ENCODE results near the gene KLHL29. TPM values are rescaled to one million over a fixed set of nuclear protein-coding genes. Genes with fewer than 3 reads are reported as not detected.
"Not testable (repeated sequence)": the region's sequence is repeated elsewhere in the genome, so short reads cannot be mapped to it uniquely, and the experiment has no call there.

The KLHL29 gene
- total RNA-seq, 1 experiment from 2014 or later: 3.4 TPM

GRCh38 chr2:23388294-23388693, 3.3 kb downstream of the KLHL29 start:
- H3K4me2 ChIP-seq: no peak overlapping the region
- H3K9me3 ChIP-seq (ENCODE audit: insufficient read depth, low read depth): no peaks in the 10 kb centered on the region
- H3K27me3 ChIP-seq (ENCODE audit: insufficient read depth, low read depth): no peaks in the 10 kb centered on the region
- BruUV-seq (replicated peaks): no TSS peak
- H3F3A ChIP-seq (ENCODE audit: insufficient read depth, low read depth): 0 out of 2 replicates have a peak, but pooled peaks cover 12% of the 10 kb centered on the region
- CTCF ChIA-PET: no interaction called here
- TF ChIP-seq EZH2 (IDR thresholded peaks at IDR 0.05; ENCODE audit: low read depth): no peak
- TF ChIP-seq CTCF (conservative IDR thresholded peaks at IDR 0.05): no peak
- peaks cover 19% of the 10 kb centered on the region; the same call in 1 of the 2 replicates for H3K4me1 ChIP-seq (replicated peaks; ENCODE audit: insufficient read depth)
- H4K20me1 ChIP-seq (ENCODE audit: insufficient read depth): peaks cover 12% of the 10 kb centered on the region; the same call in 1 of the 2 replicates
- no peak overlapping the region for H2AFZ ChIP-seq
- DNase-seq: no peak
- peaks cover 13% of the 10 kb centered on the region; the same call in 1 of the 2 replicates for H3K79me2 ChIP-seq (ENCODE audit: low read depth)
- intact Hi-C loops (cut with micrococcal nuclease; ENCODE audit: unreplicated experiment): no loop called here
- no peaks in the 10 kb centered on the region for H3K9me2 ChIP-seq (ENCODE audit: insufficient read depth)
- H3K4me3 ChIP-seq: no peak overlapping the region
- POLR2A ChIA-PET (ENCODE audit: unreplicated experiment): no interaction called here
- no peaks in the 10 kb centered on the region for H3K36me3 ChIP-seq (ENCODE audit: low read depth)
- H3K27ac ChIP-seq: no peak overlapping the region

- intact Hi-C loops (cut with micrococcal nuclease; ENCODE audit: unreplicated experiment): no loop called here
- TF ChIP-seq EZH2 (IDR thresholded peaks at IDR 0.05; ENCODE audit: low read depth) (no peak), CTCF (conservative IDR thresholded peaks at IDR 0.05) (no peak)
- Histone ChIP-seq H3K27me3 (ENCODE audit: insufficient read depth, low read depth) (no peaks in the 10 kb centered on the region), H4K20me1 (ENCODE audit: insufficient read depth) (peaks cover 12% of the 10 kb centered on the region; the same call in 1 of the 2 replicates), H3K9me2 (ENCODE audit: insufficient read depth) (no peaks in the 10 kb centered on the region), H3K4me1 (replicated peaks; ENCODE audit: insufficient read depth) (peaks cover 16% of the 10 kb centered on the region; the same call in 1 of the 2 replicates), H2AFZ (no peak overlapping the region), H3K4me2 (no peak overlapping the region), H3K36me3 (ENCODE audit: low read depth) (no peaks in the 10 kb centered on the region), H3K9me3 (ENCODE audit: insufficient read depth, low read depth) (no peaks in the 10 kb centered on the region), H3K79me2 (ENCODE audit: low read depth) (peaks cover 13% of the 10 kb centered on the region; the same call in 1 of the 2 replicates), H3F3A (ENCODE audit: insufficient read depth, low read depth) (0 out of 2 replicates have a peak, but pooled peaks cover 11% of the 10 kb centered on the region), H3K4me3 (no peak overlapping the region), H3K27ac (no peak overlapping the region)
- no peak for DNase-seq
- BruUV-seq (replicated peaks): no TSS peak
- ChIA-PET CTCF (no interaction called here), POLR2A (ENCODE audit: unreplicated experiment) (no interaction called here)
These were observed 4.0 kb downstream of the KLHL29 start for GRCh38 chr2:23388756-23389514.

- Histone ChIP-seq H3K4me3 (no peak overlapping the region), H3K27ac (no peak overlapping the region), H3K4me1 (replicated peaks; ENCODE audit: insufficient read depth) (0 out of 2 replicates have a peak, but pooled peaks cover 11% of the 10 kb centered on the region), H3K79me2 (ENCODE audit: low read depth) (peaks cover 13% of the 10 kb centered on the region; the same call in 1 of the 2 replicates), H2AFZ (no peak overlapping the region), H3K36me3 (ENCODE audit: low read depth) (no peaks in the 10 kb centered on the region), H3K27me3 (ENCODE audit: insufficient read depth, low read depth) (no peaks in the 10 kb centered on the region), H3F3A (ENCODE audit: insufficient read depth, low read depth) (0 out of 2 replicates have a peak, but pooled peaks cover 4% of the 10 kb centered on the region), H3K9me3 (ENCODE audit: insufficient read depth, low read depth) (no peaks in the 10 kb centered on the region), H4K20me1 (ENCODE audit: insufficient read depth) (peaks cover 12% of the 10 kb centered on the region; the same call in 1 of the 2 replicates), H3K9me2 (ENCODE audit: insufficient read depth) (no peaks in the 10 kb centered on the region), H3K4me2 (no peak overlapping the region)
- intact Hi-C loops (cut with micrococcal nuclease; ENCODE audit: unreplicated experiment): no loop called here
- ChIA-PET POLR2A (ENCODE audit: unreplicated experiment) (no interaction called here), CTCF (no interaction called here)
- no peak for DNase-seq
- no peak for TF ChIP-seq EZH2 (IDR thresholded peaks at IDR 0.05; ENCODE audit: low read depth)
- no peak for TF ChIP-seq CTCF (conservative IDR thresholded peaks at IDR 0.05)
- BruUV-seq (replicated peaks): no TSS peak
These were observed 5.2 kb downstream of the KLHL29 start for GRCh38 chr2:23390152-23390551.

GRCh38 chr2:23391237-23391736, 6.3 kb downstream of the KLHL29 start:
- H3F3A ChIP-seq (ENCODE audit: insufficient read depth, low read depth); H3K9me2 ChIP-seq (ENCODE audit: insufficient read depth); H3K79me2 ChIP-seq (ENCODE audit: low read depth); POLR2A ChIA-PET (ENCODE audit: unreplicated experiment); H3K4me3 ChIP-seq; H3K36me3 ChIP-seq (ENCODE audit: low read depth); H3K27me3 ChIP-seq (ENCODE audit: insufficient read depth, low read depth); CTCF ChIA-PET; H3K9me3 ChIP-seq (ENCODE audit: insufficient read depth, low read depth); H3K4me1 ChIP-seq (replicated peaks; ENCODE audit: insufficient read depth); H2AFZ ChIP-seq; H3K27ac ChIP-seq; BruUV-seq (replicated peaks); intact Hi-C loops (cut with micrococcal nuclease; ENCODE audit: unreplicated experiment); H3K4me2 ChIP-seq; DNase-seq: not testable (repeated sequence)
- peaks cover 12% of the 10 kb centered on the region; the same call in 1 of the 2 replicates for H4K20me1 ChIP-seq (ENCODE audit: insufficient read depth)
